Activated naive CD4-positive, alpha-beta T cell treated with anti-CD3 and anti-CD28 coated beads, Interleukin-2, amount 50 U/mL, for 72 hours (primary cell): ENCODE data around the gene CDH26. TPM values are rescaled to one million over a fixed set of nuclear protein-coding genes. Genes with fewer than 3 reads are reported as not detected.
A peak's percentile ranks its signal among the peaks of the same experiment; 100 is the strongest.

Experiments
- ATAC-seq, 2 donors: fragments of 150-1000 bp; cut with Tn5 transposase; 2 replicates each; pipeline ENCODE4 v1.10.0; 2021; ENCODE audit warnings: mild to moderate bottlenecking in 2 of 2, moderate library complexity in 2 of 2
- DNase-seq, 2 donors: peaks; one replicate each; pipeline ENCODE4 v3.0.0; 2021 to 2022; ENCODE audit warnings: low spot score in 2 of 2
- H3K27ac Mint-ChIP-seq, 2 donors: one replicate each; pipeline ENCODE4 v1.8.0; 2022; ENCODE audit warnings: mild to moderate bottlenecking in 2 of 2, mixed read lengths in 2 of 2
- H3K36me3 Mint-ChIP-seq, 2 donors: one replicate each; pipeline ENCODE4 v1.8.0; 2022; ENCODE audit warnings: mixed read lengths in 2 of 2
- H3K9me3 Mint-ChIP-seq, 2 donors: one replicate each; pipeline ENCODE4 v1.8.0; 2022; ENCODE audit warnings: mixed read lengths in 2 of 2
- total RNA-seq, 2 donors: library from RNA; stranded (reverse); gene quantifications; one replicate each; pipeline ENCODE4 v1.2.3, GENCODE V29; 2022

Gene CDH26
- total RNA-seq, 2 donors from 2014 or later: 1.6 to 1.7 TPM

DNA sequence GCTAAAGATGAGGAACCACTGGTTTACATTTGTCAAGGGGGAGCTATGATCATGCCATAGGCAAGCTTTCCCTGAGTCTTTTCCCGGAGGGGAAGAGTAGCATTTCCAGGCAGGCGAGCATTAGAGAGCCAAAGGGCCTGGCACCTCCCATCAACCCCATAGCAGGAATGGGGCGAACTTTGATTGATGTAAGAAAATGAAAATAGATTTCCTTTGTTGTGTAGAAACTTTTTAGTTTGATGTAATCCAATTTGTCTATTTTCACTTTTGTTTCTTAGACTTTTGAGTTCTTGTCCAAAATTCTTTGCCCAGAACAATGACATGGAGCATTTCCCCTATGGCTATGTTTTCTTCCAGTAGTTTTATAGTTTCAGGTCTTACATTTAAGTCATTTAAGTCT is 85.2 kb downstream of the CDH26 start:
- DNase-seq: no peak
- H3K9me3 Mint-ChIP-seq: no peaks in the 10 kb centered on the region
- no peak overlapping the region for H3K27ac Mint-ChIP-seq
- no peaks in the 10 kb centered on the region for H3K36me3 Mint-ChIP-seq
- ATAC-seq: no peak

DNA sequence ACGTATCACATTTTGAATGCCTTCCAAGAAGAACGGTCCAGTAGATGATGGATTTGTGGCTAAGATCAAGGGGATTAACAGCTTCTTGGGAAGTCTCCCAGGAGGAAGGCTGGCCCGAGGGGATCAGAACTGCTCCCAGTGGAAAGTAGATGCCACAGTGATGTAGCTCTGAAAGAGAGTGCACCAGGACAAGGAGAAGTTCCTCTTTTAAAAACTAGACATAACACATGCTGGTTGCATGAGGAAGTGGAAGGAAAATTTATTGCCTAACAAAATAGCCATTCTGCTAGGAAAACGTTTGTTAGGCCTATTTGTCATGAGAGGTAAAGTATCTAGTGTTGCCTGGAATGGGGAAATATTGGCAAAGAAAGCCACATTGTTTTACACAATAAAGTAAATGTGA is 87.8 kb downstream of the CDH26 start:
- H3K27ac Mint-ChIP-seq: no peak overlapping the region
- no peaks in the 10 kb centered on the region for H3K36me3 Mint-ChIP-seq
- DNase-seq (no peak), ATAC-seq (no peak)
- H3K9me3 Mint-ChIP-seq: no peaks in the 10 kb centered on the region

DNA sequence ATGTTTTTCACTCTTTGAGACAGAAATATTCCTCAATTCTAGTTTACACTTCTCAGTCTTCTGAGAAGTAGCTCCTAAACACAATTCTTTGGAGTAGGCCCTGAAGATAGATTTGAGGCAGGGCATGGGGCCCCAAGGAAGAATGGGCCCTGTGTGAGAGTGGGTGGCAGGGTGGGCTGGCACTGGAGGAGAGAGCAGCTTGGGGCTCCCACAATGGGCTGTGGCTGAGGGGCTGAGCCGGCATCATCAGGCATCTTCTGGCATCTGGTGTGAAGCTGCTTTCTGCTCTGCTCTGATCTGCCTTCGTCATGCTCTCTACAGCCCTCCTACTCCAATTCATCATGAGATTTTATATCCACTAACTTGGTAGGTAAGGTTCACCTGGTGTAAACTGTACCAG is 88.2 kb downstream of the CDH26 start:
- Mint-ChIP-seq H3K27ac (no peak overlapping the region), H3K36me3 (no peaks in the 10 kb centered on the region), H3K9me3 (no peaks in the 10 kb centered on the region)
- ATAC-seq (no peak), DNase-seq (no peak)

DNA sequence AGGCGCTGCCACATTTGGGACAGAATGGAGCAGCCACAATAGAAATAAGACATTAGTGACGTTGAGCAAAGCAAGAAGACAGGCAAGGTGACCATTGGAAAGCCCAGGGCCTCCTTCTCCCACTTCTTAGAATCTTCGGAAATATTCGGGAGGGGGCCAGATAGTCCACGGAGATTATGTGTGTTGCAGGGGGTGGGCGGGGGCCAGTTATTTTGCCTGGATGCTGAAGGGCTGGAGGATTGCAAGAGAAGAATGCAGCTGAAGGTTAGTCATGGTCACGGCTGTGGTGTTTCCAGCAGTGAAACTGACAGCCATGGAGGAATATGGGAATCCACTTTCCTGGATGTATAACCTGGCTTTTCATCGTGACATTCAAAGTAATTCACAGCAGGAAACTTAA is 88.6 kb downstream of the CDH26 start:
- ATAC-seq (no peak), DNase-seq (no peak)
- Mint-ChIP-seq H3K36me3 (no peaks in the 10 kb centered on the region), H3K9me3 (no peaks in the 10 kb centered on the region), H3K27ac (no peak overlapping the region)

DNA sequence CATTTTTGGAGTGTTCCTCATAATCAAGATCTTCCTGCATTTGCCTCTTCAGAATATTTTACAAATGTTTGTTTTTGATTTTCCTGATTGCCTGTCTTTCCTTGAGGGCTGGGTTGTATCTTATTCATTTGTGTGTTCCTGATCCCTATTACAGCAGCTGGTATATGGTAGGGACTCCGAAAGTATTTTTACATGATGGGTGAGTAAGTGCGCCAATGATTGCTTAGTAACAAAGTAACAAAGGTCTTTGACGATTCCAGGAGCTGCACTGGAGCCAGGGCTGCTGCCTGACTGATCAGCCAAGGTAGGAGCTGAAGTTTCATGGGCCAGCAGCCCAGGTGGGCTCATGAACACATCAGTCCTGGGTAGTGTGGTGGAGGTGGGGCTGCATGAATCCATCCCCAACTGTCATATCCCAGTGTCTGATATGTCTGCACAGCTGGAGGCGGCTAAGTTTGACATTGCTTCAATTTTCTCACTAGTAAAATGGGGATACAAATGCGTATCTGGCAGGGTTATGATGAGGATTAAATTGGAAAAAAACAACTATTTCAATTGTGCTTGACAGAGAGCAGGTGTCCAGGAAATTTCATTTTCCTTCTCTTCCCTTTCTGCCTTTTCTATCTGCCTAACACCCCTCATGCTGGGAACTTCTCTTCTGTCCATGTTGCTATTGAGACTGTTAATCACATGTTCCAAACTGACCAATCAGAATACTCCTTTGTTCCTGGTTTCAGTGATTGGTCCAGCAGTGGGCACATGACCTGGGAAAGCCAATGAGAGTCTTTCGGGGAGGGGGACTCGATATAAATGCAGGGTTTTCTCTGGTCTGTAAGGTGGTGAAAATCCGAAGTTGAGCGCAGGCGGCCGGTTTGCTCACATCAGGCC is 90.7 kb downstream of the CDH26 start:
- Mint-ChIP-seq H3K27ac (no peak overlapping the region), H3K36me3 (no peaks in the 10 kb centered on the region), H3K9me3 (no peaks in the 10 kb centered on the region)
- no peak for ATAC-seq
- DNase-seq: no peak

DNA sequence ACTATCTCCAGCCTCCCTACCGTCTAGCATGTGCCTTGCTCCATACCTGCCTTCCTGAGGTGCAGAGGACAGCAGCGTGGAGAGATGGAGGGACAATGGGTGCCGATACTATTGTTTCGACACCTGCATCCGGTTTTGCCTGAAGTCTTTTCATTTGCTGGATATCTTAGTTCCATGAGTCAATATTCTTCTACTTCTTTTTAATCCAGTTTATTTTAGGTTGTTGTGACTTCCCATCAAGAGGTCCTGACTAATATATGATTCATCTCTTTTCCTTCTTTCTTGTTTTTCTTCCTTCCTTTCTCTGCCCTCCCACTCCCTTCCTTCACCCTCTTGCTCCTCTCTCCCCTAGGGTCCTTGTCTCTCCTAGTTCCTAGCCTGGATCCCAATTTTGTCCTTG is 91.4 kb downstream of the CDH26 start:
- Mint-ChIP-seq H3K36me3 (no peaks in the 10 kb centered on the region), H3K27ac (no peak overlapping the region), H3K9me3 (no peaks in the 10 kb centered on the region)
- no peak for DNase-seq
- ATAC-seq: no peak

DNA sequence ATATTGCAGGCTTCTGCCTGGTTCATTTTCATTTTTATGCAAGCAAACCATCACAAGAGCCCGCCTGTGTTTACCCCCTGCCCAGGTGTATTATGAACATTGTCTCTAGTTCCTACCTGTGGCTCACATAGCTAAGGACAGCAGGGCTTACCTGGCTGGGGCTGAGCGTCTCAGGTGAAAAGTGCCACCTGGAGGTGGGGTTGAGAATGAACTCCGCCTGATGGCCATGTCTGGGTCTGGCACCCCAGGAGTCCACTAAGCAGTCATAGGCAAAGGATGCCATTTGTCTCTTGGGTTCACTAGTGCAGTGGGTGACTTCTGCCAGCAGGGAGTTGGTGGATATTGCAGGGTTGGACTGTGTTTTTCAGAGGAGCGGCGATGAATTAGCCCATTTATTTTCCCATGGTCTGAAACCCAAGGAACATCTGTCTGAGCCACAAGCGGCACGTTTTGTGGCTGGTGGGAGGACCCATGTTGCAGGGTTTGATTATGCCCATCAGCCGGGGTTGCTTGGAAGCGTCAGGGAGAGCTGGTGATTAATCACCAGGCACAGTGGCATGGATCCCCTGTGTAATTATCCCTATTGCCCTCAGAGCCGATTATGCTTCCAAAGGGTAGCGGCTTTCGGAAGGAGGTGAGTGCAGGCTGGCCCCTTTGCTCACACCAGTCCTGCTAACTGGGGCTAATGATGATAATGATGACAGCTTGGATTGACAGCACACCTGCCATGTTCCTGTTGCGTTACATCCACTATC is 92.1 kb downstream of the CDH26 start:
- Mint-ChIP-seq H3K9me3 (no peaks in the 10 kb centered on the region), H3K27ac (no peak overlapping the region), H3K36me3 (no peaks in the 10 kb centered on the region)
- DNase-seq (no peak), ATAC-seq (no peak)

DNA sequence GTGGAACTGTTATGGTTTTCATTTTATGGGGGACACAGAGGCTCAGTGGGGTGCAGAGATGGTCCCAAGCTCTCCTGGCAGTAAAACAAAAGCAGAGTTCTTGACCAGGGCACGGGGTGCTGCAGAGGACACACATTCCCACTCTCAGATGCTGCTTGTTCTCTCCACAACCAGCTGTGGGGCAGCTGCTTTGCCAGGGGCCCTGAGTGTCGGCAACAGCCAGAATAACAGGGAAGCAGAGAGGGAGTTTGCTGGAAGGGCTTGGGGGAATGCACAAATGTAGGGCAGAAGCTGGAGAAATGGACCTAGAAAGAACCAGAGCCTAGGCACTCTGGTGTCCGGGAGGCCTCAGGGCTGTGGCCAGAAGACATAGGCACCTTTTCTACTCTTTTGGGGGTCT is 93.7 kb downstream of the CDH26 start:
- H3K9me3 Mint-ChIP-seq: no peaks in the 10 kb centered on the region
- no peaks in the 10 kb centered on the region for H3K36me3 Mint-ChIP-seq
- ATAC-seq (no peak), DNase-seq (no peak)
- no peak overlapping the region for H3K27ac Mint-ChIP-seq

DNA sequence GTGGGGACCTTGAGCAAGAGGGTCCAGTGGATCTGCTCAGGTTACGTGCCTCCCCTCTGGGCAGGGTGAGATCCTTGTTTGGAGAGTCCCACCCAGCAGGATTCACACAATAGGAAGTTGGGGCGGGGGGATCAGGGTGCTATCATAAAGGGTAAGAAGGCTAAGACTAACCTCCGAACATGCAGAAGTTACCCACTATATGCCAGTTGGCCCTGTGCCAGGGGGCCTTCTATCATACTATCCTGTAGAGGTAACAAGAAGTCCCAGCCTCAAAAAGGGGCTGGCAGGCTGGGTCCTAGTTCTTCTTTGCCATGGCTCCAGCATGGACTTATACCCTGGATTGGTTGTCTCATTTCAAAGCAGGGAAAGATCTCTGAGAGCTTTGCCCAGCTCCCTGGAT is 94.1 kb downstream of the CDH26 start:
- no peak for ATAC-seq
- no peaks in the 10 kb centered on the region for H3K36me3 Mint-ChIP-seq
- no peak overlapping the region for H3K27ac Mint-ChIP-seq

DNA sequence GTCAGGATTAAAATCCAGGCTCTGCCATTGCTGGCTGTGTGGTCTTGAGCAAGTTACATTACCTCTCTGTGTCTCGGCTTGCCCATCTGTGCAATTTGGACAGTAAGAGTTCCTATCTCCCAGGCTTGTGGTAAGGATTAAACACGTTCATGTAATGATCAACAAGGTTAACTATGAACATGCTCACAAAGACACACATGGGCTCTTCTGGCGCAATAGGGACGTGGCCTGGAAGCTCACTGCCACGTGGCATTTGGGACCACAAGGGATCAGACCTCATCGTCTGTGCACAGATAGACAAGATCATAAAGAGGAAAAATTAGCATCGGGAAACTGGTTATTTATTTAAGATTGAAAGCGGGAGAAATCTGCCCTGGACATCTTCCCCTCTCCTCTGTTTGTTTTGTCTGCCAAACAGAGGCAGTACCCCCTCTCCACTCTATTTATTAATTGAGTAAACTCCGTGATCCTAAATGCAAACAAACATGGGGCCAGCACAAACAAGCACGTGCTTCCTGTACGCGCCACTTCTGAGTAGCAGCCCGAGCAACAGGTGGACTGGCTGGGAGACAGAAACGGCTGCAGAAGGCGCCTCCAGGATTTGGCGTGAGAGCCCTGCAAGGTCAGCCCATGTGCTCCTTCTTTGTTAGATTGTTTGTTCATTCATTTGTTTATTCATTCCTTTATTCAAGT is 95.0 kb downstream of the CDH26 start:
- Mint-ChIP-seq H3K9me3 (no peaks in the 10 kb centered on the region), H3K27ac (no peak overlapping the region), H3K36me3 (no peaks in the 10 kb centered on the region)
- DNase-seq: no peak
- ATAC-seq: no peak

More for the DNA sequence above, 94.1 kb downstream of the CDH26 start:
- no peaks in the 10 kb centered on the region for H3K9me3 Mint-ChIP-seq
- no peak for DNase-seq

DNA sequence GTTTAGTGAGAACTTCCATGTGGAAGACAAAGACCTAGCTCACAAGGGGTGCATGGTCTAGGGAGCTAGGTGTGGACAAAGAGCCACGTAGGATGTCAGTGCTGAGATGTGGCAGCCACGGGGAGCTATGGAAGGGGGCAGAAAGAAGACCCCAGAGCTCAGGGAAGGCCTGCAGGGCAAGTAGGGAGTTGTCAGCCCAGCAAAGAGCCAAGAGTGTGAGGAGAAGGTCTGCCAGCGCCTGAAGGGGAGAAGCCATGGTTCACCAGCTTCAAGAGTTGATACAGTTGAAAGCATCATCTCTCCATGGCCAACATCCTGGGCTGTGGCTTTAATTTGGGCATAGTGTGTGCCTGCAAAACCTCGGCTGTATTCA is 95.6 kb downstream of the CDH26 start:
- Mint-ChIP-seq H3K36me3 (no peaks in the 10 kb centered on the region), H3K9me3 (no peaks in the 10 kb centered on the region), H3K27ac (no peak overlapping the region)
- ATAC-seq (no peak), DNase-seq (no peak)

DNA sequence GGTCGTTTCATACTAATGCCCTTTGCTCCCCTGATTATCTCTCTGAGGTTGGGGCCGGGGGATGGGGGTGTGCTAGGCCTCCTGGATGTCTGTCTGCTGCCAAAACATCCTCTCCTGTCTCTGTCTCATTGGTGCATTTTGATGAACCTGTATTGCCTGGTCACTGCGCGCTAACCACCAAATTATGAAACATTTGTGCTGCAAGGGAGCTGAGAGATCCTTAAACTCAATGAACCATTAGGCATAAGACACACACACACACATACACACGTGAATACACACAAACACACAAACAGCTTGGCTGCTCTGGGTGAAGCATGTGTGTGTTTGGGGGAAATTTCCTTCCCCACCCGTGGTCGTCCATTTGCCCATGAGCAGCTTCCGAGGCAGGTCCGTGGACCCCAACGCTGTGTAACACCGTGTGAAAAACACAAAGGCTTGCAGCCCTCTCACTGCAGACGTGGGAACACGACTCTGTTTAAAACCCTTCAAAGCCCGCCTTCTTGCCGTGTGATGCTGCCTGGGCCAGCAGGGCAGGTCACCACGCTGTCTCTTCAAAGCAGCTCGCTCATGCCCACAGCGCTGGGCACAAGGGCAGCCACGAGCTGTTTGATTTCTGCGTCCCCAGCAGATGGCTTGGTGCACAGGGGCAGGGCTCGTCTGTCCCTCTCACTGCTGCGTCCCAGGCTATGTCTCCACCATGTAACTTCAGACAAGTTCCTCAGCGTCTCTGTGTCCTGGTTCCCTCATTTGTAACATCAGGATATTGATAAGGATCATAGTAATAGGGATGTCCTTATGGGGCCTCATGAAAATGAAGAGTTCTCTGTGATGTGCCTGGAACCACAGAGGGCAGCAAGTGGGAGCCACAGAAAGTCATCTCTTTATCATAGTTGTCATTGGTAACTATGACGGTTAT is 96.8 kb downstream of the CDH26 start:
- Mint-ChIP-seq H3K27ac (peak overlapping the region in 1 of 2 donors; percentile 33), H3K36me3 (no peaks in the 10 kb centered on the region), H3K9me3 (no peaks in the 10 kb centered on the region)
- DNase-seq (no peak), ATAC-seq (peak in 1 of 2 donors; percentile 2)

DNA sequence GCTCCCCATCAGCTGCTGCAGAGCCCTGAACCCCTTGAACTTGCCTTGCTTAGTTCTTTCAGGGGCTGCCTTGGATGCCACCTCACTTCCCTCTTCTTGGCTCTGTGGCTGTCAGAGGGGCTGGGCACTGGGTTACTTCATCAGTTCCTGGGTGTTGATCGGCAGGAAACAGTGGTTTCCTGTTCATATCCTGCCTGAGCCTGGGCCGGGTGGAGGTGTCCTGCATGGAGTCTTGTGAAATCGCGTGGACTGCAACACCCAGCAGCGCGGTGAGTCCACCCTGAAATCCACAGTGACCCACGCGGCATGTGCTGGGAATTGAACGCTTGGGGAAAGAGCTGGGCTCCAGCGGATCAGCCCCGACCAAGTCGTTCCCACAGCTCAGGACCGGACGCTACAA is 97.5 kb downstream of the CDH26 start:
- no peaks in the 10 kb centered on the region for H3K36me3 Mint-ChIP-seq
- peak in 1 of 2 donors; percentile 11 for DNase-seq
- peak; percentile 62 to 71 for ATAC-seq
- no peaks in the 10 kb centered on the region for H3K9me3 Mint-ChIP-seq
- H3K27ac Mint-ChIP-seq: peak overlapping the region in 1 of 2 donors; percentile 33

DNA sequence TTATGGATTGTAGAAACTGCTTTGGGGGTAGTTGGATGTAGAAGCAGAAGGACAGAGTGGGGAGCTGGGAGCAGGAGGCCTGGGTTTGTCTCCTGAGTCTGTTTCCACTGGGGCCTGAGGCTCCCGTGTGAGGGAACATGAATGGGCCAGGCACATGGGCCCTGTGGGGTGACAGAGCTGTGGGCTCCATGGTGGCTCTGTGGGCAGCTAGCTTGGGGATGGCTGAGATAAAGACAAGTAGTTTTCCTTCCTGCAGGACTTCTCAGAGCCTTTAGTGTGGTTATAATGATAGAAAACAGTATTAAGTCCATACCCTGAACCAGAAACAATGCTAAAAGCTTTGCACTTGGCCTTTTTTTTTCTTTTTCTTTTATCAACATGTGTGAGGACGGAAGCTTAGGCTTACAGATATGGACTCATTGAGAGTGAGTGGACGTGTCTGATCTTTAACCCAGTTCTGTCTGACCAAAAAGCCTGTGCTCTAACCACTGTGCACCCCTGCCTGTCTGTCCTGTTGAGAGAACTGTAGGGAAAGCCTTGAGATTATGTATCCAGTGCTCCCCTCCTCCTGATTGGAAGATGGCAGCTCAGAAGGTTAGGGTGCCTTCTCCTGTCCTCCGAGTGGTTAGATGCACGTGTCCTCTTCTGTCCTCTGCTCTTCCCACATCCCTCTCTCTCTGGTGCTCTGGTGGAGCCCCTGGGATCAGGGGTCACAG is 98.3 kb downstream of the CDH26 start:
- Mint-ChIP-seq H3K36me3 (no peaks in the 10 kb centered on the region), H3K27ac (peak overlapping the region; percentile 70 to 84), H3K9me3 (no peaks in the 10 kb centered on the region)
- ATAC-seq (peak; percentile 12 to 32), DNase-seq (no peak)

DNA sequence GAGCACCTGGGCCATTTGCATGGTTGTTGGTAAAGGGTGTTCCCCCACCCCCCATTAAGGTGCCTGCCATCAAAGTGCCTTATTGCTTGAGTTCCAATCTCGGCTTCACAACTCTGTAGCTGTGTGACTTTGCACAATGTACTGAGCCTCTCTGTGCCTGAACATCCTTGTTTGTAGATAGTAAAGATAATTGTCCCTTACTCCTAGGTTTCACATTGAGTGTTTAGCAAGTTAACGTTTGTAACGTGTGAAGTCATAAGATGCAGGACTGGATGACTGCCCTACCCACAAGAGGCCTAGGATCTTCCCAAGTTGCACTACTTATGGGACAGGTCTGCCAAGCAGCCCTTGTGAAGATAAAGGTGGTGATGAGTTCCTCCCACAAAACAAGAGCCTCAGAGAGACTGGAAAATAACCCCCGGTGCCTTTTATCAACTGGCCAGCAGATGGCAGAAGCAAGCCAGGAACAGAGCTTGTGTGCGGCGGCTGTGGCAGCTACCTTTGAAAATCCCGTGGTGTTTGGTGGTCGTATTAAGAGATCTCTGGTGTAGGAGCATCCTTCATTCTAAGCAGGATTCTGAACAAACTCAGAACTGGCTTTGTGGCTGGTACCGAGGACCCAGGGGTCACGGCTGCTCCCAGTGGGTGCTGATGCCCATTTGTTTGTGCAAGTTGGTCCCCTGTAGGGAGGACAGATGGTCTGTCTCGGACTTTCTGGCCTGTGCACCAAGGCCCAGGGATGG is 99.1 kb downstream of the CDH26 start:
- DNase-seq (peak; percentile 56 to 66), ATAC-seq (peak; percentile 53 to 69)
- Mint-ChIP-seq H3K27ac (peak overlapping the region; percentile 73 to 84), H3K36me3 (no peaks in the 10 kb centered on the region), H3K9me3 (no peaks in the 10 kb centered on the region)
